Non-pigmented ciliary epithelial cell (primary cell): Measurements from ENCODE around the gene MARCOL.

Source experiments
- DNase-seq: peaks from one replicate; pipeline ENCODE4 v3.0.0-alpha.2; 2010; ENCODE audit warnings: low read depth

MARCOL gene

DNA sequence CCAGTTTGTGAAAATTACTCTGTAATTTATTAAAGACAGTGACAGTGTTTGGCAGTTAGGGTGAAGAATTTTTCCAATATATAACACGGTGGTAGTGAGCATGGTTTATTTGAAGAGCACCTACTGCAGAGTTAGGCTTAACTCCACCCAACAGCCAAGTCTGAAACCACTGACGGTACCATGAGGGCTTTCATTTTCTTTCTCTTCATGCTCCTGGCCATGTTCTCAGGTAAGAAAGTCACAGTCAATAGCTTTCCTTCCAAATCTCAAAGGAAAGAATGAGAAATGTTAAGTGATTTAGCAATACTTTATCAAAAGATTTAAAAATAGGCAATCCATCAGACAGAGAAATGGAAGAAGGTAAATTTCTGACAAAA, at the start of gene MARCOL:
Gene MARCOL, plus strand, starts transcription at position 108 of the 377 bp plus-strand sequence. Its CDS starts 73 bp downstream, at position 181.
- DNase-seq = no peak

- DNase-seq = no peak
Measured at GRCh38 chr5:148191010-148191409, 47.3 kb upstream of the MARCOL start.

GRCh38 chr5:148193202-148193601, 45.1 kb upstream of the MARCOL start:
- no peak for DNase-seq

GRCh38 chr5:148201151-148201550, 37.2 kb upstream of the MARCOL start:
- DNase-seq = no peak

- DNase-seq = peak; percentile 1
Measured at GRCh38 chr5:148202531-148203203, 35.7 kb upstream of the MARCOL start, which contains the start of gene SPINK6. Gene SPINK6 (plus strand): TSS chr5:148203042. CDS start chr5:148203097, 55 bp downstream.

GRCh38 chr5:148205044-148205806, 33.1 kb upstream of the MARCOL start:
- no peak for DNase-seq

DNA sequence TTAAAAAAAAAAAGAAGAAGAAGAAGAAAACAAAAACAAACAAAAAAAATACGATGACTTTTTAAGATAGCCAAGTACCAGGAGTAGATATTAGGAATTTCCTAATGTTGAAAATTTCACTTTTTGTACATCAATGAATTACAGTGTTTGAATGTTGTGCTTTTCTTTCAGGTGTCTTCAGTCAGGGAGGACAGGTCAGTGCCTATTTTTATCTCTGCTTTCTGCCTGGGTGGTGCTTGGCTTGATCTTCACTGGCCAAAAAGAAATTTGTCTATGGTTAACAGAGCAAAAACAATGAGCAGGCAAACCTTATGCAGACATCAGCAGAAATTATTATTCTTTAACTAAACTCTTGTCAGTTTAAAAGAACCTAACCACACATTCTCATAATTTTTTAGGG, 32.5 kb upstream of the MARCOL start:
- DNase-seq = no peak

DNA sequence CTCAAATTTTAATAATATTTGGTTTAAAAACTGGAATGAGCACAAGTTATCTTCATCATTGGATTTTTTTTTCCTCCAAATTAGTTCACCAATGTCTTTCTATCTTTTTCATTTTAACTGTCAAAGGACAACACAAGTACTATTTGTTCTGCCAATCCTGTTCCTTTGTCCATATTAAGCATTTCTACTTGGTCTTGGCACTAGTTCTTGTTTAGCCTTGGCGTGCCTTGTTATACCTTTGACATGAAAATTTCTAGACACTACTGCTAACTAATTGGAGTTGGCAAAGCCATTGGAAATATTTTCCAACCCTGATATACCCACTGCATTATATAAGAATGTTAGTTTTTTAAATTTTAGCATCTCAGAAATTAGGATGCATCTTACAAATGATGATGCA, 31.7 kb upstream of the MARCOL start:
- no peak for DNase-seq

DNA sequence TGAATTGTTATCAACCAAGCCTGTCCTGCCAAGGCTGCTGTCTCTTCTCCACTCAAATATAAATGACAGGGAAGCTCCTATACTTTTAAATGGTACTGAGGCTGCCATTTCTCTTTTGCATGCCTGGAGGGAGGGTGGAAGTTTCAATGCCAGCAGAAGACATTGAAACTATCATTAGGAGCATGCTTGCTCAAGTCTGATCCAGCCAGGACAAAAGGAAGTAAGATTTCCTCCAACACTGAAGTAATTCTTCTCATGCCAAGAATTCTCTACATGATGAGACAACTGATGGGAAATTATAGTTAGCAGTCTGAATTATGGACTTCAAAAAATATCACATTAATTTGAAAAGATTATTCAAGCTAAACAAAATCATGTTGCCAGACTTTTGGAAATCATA, 30.1 kb upstream of the MARCOL start:
- DNase-seq = no peak

GRCh38 chr5:148209151-148209770, 29.1 kb upstream of the MARCOL start:
- no peak for DNase-seq

DNA sequence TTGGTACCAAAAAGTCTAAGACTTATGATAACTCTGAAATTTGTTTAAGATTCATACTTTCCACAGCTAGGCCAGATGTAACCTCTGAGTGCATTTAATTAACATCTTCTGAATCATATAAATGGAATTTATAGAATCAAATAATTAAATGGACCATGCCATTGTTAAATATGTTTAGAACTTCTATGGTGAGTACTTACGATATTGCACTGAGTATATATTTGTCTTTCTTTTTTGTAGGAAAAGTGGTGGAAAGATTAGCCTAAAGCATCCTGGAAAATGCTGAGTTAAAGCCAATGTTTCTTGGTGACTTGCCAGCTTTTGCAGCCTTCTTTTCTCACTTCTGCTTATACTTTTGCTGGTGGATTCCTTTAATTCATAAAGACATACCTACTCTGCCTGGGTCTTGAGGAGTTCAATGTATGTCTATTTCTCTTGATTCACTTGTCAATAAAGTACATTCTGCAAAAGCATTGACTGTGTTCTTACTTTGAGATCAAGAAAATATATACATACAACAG, 23.6 kb upstream of the MARCOL start:
- DNase-seq = no peak

DNA sequence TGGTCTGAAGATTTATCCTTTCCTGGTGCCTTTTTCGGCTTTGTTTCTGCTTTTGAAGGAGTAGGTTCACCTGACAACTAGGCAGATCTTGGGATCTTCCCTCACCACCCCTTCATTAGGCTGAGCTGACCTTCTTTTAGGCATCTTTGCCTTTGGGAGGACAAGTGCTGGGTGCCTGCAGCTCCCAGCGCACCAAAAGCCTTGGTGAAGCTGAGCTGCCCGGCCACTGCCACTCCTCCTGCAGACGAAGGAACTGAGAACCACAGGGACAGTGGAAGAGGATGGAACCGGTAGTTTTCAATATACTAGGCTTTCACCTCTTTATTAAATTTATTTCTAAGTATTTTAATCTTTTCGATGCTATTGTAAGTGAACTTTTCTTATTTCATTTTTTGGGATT, 16.8 kb upstream of the MARCOL start:
- DNase-seq = no peak

DNA sequence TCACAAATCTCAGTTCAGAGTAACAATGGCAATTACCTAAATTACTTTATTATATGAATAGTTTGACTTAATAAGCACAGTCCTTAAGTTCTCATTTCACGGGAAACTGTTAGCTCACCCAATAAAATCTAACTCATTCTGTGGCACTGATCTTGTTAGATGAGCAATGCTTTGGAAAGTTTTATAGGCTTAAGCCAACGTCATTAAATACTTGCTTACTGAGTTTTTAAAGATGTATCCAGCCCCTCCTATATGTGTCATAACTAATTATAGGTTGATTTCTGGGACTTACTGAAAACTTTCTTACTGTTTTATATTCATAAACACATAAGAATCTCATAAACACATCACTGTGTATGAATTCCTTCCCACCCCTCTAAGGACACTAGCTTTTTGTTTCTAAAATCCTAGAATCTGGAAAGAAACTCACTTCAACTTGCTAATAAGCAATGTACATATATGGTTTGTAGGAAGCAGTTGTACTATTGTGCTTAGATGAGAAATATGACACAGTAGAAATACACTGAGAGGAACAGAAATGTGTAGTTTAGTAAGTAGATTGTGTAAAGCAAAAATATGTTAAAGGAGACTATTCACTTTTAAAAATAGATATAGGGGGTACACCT, 14.1 kb upstream of the MARCOL start:
- no peak for DNase-seq

- DNase-seq = no peak
Measured at GRCh38 chr5:148228392-148228984, 9.8 kb upstream of the MARCOL start.

- DNase-seq = no peak
Measured at GRCh38 chr5:148229840-148230239, 8.5 kb upstream of the MARCOL start.

- DNase-seq = no peak
Measured at GRCh38 chr5:148230240-148230639, 8.1 kb upstream of the MARCOL start.

DNA sequence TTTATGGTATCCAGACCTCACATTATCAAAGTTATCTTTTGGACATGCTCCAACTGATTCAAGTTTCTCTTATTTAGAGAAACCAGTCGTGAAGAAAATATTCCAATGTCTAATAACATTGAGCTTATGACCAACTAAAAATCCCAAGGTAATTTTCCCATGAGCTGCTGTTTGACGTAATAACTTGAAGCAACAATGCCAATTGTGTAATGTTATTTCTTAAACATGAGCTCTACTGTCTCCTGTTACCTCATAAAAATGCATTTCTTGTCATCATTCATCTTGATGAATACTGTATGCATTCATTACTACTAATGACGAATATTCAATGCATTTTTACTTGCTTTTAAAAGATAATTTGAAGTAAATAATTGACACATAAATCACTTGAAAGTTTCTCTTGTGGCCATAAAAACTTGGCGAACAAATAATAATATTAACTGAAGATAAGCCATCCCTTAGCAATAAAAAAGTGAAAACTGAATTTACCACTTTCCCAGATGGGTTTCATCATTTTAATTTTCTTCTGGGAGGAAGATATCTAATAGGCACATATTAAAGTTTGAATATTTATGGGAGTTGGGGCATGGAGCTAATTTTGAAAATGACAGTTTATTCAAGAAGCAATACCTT, 424 bp upstream of the MARCOL start:
- no peak for DNase-seq

- no peak for DNase-seq
Measured at GRCh38 chr5:148248894-148249293, 10.6 kb downstream of the MARCOL start.

DNA sequence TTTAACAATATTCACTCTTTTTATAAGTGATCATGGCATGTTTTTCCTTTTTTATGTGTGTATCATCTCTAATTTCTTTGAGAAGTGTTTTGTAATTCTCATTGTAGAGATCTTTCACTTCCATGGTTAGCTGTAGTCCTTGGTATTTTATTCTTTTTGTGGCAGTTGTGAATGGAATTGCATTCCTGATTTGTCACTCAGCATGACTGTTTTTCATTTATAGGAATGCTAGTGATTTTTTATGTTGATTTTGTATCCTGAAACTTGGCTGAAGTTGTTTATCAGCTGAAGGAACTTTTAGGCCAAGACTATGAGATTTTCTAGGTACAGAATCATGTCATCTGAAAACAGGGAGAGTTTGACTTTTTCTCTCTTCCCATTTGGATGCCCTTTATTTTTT, 17.1 kb downstream of the MARCOL start:
- no peak for DNase-seq

- no peak for DNase-seq
Measured at GRCh38 chr5:148259288-148259687, 21.0 kb downstream of the MARCOL start.

GRCh38 chr5:148261221-148261620, 22.9 kb downstream of the MARCOL start:
- no peak for DNase-seq

- no peak for DNase-seq
Measured at GRCh38 chr5:148267962-148268361, 29.6 kb downstream of the MARCOL start.
